ENCODE data around the gene ANKRD13C.

DNA sequence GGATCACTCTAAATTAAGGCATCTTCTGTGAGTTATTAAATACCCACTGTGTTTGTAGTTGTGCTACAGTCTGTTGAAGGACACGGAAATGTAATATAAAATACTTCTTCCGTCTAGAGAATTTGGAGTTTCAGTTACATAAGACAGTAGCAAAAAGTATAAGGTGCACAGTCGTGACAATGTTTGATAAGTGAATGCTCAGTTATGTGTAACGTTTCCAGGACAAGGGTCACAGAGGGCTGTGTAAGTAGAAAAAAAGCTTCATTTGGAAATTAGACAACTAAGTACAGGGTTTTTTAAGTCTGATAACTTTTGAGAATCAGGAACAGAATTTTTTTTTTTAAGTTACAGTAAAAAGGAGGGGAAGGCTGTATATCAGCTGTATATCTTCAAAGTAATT is 105.8 kb downstream of the ANKRD13C start:
- no peak for TF ChIP-seq ZNF138 (tag by site-specific recombination; IDR thresholded peaks at IDR 0.05; ENCODE audit: borderline replicate concordance)
- TF ChIP-seq, protein P1, sequence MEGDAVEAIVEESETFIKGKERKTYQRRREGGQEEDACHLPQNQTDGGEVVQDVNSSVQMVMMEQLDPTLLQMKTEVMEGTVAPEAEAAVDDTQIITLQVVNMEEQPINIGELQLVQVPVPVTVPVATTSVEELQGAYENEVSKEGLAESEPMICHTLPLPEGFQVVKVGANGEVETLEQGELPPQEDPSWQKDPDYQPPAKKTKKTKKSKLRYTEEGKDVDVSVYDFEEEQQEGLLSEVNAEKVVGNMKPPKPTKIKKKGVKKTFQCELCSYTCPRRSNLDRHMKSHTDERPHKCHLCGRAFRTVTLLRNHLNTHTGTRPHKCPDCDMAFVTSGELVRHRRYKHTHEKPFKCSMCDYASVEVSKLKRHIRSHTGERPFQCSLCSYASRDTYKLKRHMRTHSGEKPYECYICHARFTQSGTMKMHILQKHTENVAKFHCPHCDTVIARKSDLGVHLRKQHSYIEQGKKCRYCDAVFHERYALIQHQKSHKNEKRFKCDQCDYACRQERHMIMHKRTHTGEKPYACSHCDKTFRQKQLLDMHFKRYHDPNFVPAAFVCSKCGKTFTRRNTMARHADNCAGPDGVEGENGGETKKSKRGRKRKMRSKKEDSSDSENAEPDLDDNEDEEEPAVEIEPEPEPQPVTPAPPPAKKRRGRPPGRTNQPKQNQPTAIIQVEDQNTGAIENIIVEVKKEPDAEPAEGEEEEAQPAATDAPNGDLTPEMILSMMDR (tag by site-specific recombination; IDR thresholded peaks at IDR 0.05) = no peak
- TF ChIP-seq, protein P2, sequence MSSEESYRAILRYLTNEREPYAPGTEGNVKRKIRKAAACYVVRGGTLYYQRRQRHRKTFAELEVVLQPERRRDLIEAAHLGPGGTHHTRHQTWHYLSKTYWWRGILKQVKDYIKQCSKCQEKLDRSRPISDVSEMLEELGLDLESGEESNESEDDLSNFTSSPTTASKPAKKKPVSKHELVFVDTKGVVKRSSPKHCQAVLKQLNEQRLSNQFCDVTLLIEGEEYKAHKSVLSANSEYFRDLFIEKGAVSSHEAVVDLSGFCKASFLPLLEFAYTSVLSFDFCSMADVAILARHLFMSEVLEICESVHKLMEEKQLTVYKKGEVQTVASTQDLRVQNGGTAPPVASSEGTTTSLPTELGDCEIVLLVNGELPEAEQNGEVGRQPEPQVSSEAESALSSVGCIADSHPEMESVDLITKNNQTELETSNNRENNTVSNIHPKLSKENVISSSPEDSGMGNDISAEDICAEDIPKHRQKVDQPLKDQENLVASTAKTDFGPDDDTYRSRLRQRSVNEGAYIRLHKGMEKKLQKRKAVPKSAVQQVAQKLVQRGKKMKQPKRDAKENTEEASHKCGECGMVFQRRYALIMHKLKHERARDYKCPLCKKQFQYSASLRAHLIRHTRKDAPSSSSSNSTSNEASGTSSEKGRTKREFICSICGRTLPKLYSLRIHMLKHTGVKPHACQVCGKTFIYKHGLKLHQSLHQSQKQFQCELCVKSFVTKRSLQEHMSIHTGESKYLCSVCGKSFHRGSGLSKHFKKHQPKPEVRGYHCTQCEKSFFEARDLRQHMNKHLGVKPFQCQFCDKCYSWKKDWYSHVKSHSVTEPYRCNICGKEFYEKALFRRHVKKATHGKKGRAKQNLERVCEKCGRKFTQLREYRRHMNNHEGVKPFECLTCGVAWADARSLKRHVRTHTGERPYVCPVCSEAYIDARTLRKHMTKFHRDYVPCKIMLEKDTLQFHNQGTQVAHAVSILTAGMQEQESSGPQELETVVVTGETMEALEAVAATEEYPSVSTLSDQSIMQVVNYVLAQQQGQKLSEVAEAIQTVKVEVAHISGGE (tag by site-specific recombination; conservative IDR thresholded peaks at IDR 0.05; ENCODE audit: low read depth) = no peak
- TF ChIP-seq SP2 (tag by site-specific recombination; IDR thresholded peaks at IDR 0.05) = no peak
- TF ChIP-seq YY2 (tag by site-specific recombination; IDR thresholded peaks at IDR 0.05) = no peak
- no peak for TF ChIP-seq ZNF184 (tag by site-specific recombination; IDR thresholded peaks at IDR 0.05)
- TF ChIP-seq, protein P3, sequence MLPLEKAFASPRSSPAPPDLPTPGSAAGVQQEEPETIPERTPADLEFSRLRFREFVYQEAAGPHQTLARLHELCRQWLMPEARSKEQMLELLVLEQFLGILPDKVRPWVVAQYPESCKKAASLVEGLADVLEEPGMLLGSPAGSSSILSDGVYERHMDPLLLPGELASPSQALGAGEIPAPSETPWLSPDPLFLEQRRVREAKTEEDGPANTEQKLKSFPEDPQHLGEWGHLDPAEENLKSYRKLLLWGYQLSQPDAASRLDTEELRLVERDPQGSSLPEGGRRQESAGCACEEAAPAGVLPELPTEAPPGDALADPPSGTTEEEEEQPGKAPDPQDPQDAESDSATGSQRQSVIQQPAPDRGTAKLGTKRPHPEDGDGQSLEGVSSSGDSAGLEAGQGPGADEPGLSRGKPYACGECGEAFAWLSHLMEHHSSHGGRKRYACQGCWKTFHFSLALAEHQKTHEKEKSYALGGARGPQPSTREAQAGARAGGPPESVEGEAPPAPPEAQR (tag by site-specific recombination; IDR thresholded peaks at IDR 0.05) = no peak
